Esophagus muscularis mucosa (tissue), 3 donors: ENCODE data around the gene ATRN.

ENCODE experiments used
- POLR2AphosphoS5 ChIP-seq, 2 donors: sonication (generic); formaldehyde crosslinking; IDR thresholded peaks; one replicate each; pipeline ENCODE4 v1.6.1; 2017; ENCODE audit warnings: antibody characterized with exemption in 2 of 2
- TF ChIP-seq, protein P1 (sequence below), 3 experiments: fragments of 200-600 bp in 2 of 3; fragments of 450-650 bp in 1 of 3; sonication (generic) in 2 of 3; IDR thresholded peaks; one replicate each; pipeline ENCODE4 v1.5.1; 2017 to 2019; ENCODE audit warnings: antibody characterized with exemption in 3 of 3, mild to moderate bottlenecking in 2 of 3, moderate library complexity in 1 of 3

DNA sequence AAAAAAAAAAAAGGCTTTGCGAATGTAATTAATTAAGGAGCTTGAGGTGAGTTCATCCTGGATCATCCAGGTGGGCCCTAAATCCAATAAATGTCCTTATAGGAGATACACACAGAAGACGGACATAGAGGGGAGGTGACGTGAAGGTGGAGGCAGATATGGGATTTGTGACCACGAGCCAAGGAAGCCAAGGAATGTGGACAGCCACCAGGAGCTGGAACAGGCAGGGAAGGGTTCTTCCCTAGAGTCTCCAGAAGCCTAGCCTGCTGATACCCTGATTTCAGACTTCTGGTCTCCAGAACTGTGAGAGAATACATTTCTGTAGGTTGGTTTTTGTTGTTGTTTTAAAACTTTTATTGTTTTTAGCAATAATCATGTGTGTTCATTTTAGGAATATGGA lies 6.7 kb upstream of the ATRN start:
- TF ChIP-seq, protein P1, sequence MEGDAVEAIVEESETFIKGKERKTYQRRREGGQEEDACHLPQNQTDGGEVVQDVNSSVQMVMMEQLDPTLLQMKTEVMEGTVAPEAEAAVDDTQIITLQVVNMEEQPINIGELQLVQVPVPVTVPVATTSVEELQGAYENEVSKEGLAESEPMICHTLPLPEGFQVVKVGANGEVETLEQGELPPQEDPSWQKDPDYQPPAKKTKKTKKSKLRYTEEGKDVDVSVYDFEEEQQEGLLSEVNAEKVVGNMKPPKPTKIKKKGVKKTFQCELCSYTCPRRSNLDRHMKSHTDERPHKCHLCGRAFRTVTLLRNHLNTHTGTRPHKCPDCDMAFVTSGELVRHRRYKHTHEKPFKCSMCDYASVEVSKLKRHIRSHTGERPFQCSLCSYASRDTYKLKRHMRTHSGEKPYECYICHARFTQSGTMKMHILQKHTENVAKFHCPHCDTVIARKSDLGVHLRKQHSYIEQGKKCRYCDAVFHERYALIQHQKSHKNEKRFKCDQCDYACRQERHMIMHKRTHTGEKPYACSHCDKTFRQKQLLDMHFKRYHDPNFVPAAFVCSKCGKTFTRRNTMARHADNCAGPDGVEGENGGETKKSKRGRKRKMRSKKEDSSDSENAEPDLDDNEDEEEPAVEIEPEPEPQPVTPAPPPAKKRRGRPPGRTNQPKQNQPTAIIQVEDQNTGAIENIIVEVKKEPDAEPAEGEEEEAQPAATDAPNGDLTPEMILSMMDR (IDR thresholded peaks at IDR 0.05): no peak
- no peak for TF ChIP-seq POLR2AphosphoS5 (IDR thresholded peaks at IDR 0.05)
